HUES6 (cell line): ENCODE data around the gene RPL22.

ENCODE experiments used
- H3K27ac ChIP-seq: 2 replicates; pipeline ENCODE4 v1.7.0; 2013; ENCODE audit warnings: low read depth, mild to moderate bottlenecking, low read length, inconsistent platforms
- H3K27me3 ChIP-seq: 2 replicates; pipeline ENCODE4 v1.6.1; 2013; ENCODE audit warnings: low read length; ENCODE audit not compliant: control insufficient read depth, insufficient read depth
- H3K36me3 ChIP-seq: 2 replicates; pipeline ENCODE4 v1.6.1; 2013; ENCODE audit warnings: low read length; ENCODE audit not compliant: control insufficient read depth, insufficient read depth
- H3K4me1 ChIP-seq: 2 replicates; pipeline ENCODE4 v1.6.1; 2013; ENCODE audit warnings: low read length; ENCODE audit not compliant: control insufficient read depth, insufficient read depth
- H3K4me3 ChIP-seq: 2 replicates; pipeline ENCODE4 v1.5.1; 2013; ENCODE audit warnings: low read depth, low read length
- H3K9ac ChIP-seq: one replicate; pipeline ENCODE4 v1.6.1; 2013; ENCODE audit warnings: mild to moderate bottlenecking, low read length
- H3K9me3 ChIP-seq: 2 replicates; pipeline ENCODE4 v1.6.1; 2013; ENCODE audit warnings: low read depth, low read length; ENCODE audit not compliant: control insufficient read depth, insufficient read depth

Gene RPL22

DNA sequence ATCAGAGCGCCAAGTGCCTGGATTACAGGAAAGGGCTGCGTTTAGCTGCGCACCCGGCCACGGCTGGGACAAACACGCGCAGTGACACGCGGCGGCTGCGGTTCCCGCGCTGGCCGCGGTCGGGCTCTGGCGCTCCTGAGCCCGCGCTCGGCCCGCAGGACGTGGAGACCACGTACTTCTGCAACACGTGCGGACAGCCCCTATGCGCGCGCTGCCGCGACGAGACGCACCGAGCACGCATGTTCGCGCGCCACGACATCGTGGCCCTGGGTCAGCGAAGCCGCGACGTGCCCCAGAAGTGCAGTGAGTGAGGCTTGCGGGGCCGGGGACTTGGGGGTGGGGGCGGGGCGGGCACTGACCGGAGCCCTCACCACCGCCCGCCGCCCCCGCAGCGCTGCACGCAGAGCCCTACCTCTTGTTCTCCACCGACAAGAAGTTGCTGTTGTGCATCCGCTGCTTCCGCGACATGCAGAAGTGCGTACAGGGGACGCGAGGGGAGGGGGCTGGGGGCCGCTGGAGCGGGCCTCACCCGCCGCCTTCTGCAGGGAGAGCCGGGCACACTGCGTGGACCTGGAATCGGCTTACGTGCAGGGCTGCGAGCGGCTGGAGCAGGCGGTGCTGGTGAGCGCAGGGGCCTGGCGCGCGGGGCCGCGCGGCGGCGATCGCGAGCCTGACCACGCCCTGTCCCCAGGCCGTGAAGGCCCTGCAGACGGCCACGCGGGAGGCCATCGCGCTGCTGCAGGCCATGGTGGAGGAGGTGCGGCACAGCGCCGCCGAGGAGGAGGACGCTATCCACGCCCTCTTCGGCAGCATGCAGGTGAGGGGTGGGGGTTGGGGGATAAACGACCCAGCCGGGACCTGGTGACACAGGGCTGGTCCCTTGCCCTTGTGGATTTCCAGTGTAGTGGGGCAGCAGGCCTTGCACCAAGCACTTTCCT, 9.6 kb upstream of the RPL22 start:
- H3K27ac ChIP-seq = no peak overlapping the region
- H3K36me3 ChIP-seq = 0 out of 2 replicates have a peak, but pooled peaks cover 2% of the 10 kb centered on the region
- H3K9ac ChIP-seq = peak overlapping the region; percentile 32
- H3K4me3 ChIP-seq = peak overlapping the region; percentile 54
- no peaks in the 10 kb centered on the region for H3K9me3 ChIP-seq
- H3K4me1 ChIP-seq = peaks cover 13% of the 10 kb centered on the region
- H3K27me3 ChIP-seq = peaks cover 43% of the 10 kb centered on the region

DNA sequence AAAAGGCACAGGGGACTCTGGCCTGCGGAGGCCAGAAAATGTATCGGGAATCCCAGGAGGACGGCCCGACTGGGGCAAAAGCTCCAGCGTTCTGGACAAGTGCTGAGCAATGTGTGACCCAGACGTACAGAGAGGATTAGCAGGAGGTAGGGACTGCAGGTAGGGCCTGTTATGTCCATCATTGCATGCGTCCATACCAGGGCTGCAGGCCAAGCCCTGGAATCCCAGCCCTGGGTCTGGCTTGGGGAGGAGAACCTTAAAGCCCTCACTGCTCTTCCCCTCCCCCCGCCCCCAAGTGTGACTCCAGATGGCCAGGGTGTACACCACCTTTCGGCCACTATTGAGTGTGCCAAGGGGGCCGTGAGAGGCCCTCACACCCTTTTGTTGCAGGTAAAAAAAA, 8.5 kb upstream of the RPL22 start:
- H3K9me3 ChIP-seq = no peaks in the 10 kb centered on the region
- no peak overlapping the region for H3K27ac ChIP-seq
- peaks cover 41% of the 10 kb centered on the region for H3K27me3 ChIP-seq
- 0 out of 2 replicates have a peak, but pooled peaks cover 2% of the 10 kb centered on the region for H3K36me3 ChIP-seq
- H3K4me3 ChIP-seq = no peak overlapping the region
- H3K9ac ChIP-seq = no peak overlapping the region
- peaks cover 13% of the 10 kb centered on the region for H3K4me1 ChIP-seq

DNA sequence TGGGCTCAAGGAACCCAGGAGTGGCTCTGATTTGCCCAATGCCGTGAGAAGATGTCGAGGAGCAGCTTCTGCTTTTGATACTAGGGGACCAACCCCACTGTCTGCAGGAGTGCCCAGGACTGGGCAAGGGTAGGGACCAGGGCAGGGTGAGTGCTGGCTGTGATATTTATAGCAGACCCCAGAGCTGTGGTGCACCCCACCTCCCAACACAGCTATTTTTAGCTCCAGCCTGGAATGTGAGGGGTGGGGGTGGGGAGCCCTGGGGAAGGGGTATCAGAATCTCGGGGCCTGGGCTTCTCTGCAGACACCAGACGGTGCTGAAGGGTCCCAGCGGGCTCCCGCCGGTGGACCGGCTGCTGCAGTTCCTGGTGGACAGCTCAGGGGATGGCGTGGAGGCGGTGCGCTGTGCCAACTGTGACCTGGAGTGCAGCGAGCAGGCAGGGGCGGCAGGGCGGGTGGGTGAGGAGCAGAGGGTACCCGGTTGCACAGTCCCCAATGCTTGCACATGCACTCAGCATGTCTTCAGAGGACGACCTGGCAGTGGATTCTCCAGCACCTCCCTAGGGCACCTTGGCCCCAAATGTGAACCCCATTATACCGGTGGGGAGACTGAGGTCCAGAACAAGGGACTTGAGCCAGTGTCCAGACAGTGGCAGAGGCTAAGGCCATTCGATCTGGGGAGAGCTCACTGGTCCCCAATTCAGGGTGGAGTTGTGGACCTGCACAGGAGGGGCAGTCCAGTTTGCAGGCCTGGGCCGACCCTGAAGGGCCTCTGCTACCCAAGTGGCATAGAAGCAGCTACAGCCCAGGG, 7.9 kb upstream of the RPL22 start:
- peaks cover 41% of the 10 kb centered on the region for H3K27me3 ChIP-seq

DNA sequence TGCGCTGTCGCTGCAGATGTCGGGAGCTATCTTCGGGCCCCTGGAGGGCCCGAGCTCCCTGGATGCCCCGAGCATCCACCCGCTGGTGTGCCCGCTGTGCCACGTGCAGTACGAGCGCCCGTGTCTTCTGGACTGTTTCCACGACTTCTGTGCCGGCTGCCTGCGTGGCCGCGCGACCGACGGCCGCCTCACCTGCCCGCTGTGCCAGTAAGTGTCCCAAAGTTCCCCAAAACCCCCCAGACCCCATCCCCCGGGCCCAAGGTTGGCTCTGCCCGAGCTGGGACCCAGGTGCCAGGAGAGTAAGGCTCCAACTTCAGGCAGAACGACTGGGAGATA, 7.1 kb upstream of the RPL22 start:
- Histone ChIP-seq H3K36me3 (0 out of 2 replicates have a peak, but pooled peaks cover 2% of the 10 kb centered on the region), H3K9ac (no peak overlapping the region), H3K4me1 (peaks cover 13% of the 10 kb centered on the region), H3K27me3 (peaks cover 41% of the 10 kb centered on the region), H3K9me3 (no peaks in the 10 kb centered on the region), H3K4me3 (peak overlapping the region; percentile 72), H3K27ac (no peak overlapping the region)

More for the DNA sequence above, 7.9 kb upstream of the RPL22 start:
- Histone ChIP-seq H3K36me3 (0 out of 2 replicates have a peak, but pooled peaks cover 2% of the 10 kb centered on the region), H3K27ac (no peak overlapping the region), H3K9ac (no peak overlapping the region), H3K9me3 (no peaks in the 10 kb centered on the region), H3K4me3 (0 out of 2 replicates have a peak overlapping the region, but pooled peaks have one; percentile 72), H3K4me1 (peaks cover 13% of the 10 kb centered on the region)

DNA sequence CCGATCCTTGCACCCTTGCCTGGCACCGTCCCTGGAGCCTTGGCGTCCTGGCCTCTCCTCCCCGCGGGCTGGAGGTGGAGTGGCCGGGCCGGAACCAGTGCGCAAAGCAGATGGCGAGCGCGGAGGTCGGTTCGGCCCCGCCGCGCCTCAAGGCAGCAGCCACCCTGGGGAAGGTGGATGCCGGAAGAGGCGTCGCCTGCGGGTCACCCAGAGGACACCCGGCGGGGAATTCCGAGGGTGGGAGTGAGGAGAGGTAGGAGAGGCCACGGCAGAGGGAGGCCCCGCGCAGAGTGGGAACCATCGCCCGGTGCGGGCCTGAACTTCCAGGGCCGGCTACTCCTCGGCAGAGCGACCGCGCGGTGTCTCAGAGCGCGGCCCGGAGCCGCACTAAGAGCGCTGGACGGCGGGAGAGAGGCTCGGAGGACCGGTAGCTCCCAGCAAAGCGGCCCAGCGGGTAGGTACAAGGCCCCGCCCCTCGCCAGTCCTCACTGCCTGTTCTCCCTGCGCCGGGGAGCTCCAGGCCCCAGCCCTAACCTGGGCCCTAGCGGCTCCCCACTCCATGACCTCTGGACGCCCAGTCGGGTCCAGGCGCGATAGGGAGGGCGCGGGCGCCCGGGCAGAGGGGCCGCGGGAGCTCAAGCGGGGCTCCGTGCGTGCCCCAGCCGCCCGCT, 6.6 kb upstream of the RPL22 start, which contains the start of gene RNF207:
RNF207 (plus strand) TSS at position 271 of the 671 bp plus-strand sequence. CDS start 417 bp downstream, outside the sequence.
- Histone ChIP-seq H3K27ac (peak within 1 kb of the TSS; percentile 40; the same call in 1 of the 2 replicates), H3K9ac (peak within 1 kb of the TSS; percentile 78), H3K9me3 (no peaks in the 10 kb centered on the region), H3K36me3 (0 out of 2 replicates have a peak, but pooled peaks cover 2% of the 10 kb centered on the region), H3K4me1 (peaks cover 13% of the 10 kb centered on the region), H3K4me3 (peak within 1 kb of the TSS; percentile 72), H3K27me3 (peaks cover 41% of the 10 kb centered on the region)

DNA sequence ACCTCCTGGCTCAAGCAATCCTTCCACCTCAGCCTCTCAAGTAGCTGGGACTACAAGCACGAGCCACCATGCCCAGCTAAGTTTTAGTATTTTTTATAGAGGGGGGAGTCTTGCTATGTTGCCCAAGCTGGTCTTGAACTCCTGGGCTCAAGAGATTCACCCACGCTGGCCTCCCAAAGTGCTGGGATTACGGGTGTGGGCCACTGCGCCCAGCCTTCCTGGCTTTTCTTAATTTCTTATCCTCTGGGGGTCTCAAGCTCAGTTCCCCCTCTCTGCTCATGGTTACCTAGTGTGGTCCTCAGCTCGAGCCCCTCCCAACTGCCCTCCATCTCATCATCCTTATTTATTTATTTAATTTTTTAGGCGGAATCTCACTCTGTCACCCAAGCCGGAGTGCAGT, 2.9 kb upstream of the RPL22 start:
- no peak overlapping the region for H3K4me3 ChIP-seq
- H3K4me1 ChIP-seq = peaks cover 19% of the 10 kb centered on the region
- peaks cover 18% of the 10 kb centered on the region for H3K27me3 ChIP-seq
- H3K9me3 ChIP-seq = no peaks in the 10 kb centered on the region
- H3K9ac ChIP-seq = no peak overlapping the region
- no peak overlapping the region for H3K27ac ChIP-seq
- peaks cover 9% of the 10 kb centered on the region for H3K36me3 ChIP-seq

DNA sequence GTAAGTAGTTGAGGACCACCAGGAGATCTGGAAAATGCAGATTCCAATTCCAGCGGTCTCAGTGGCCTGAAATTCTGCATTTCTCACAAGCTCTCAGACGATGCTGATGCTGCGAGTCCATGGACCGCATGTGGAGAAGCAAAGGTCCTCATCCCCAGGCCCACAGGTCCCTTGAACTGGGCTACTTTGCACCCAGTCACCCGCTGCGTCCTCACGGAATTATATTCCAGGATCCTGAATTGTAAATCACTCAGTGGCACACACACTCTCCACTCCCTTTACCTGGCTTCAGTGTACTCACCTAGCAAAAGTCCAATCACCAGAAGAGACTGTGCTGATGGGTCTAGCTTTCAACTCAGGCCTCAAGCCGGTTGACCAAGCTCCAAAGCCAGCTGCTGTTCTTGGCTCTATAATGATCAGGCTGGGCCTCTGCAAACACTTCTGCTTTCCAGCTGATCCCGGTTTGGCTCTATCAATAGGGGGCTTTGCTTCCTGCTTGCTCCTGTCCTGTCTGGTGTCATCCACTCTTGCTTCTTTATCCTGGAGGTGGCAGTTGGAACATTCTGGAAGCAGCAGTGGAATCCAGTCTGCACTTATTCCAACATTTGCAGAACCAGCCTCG, 904 bp upstream of the RPL22 start:
- H3K9me3 ChIP-seq = no peaks in the 10 kb centered on the region
- peak overlapping the region; percentile 98 for H3K9ac ChIP-seq
- H3K36me3 ChIP-seq = peaks cover 28% of the 10 kb centered on the region
- H3K4me1 ChIP-seq = peaks cover 19% of the 10 kb centered on the region
- peak overlapping the region; percentile 96 for H3K4me3 ChIP-seq
- H3K27me3 ChIP-seq = no peaks in the 10 kb centered on the region
- H3K27ac ChIP-seq = peak overlapping the region; percentile 90

DNA sequence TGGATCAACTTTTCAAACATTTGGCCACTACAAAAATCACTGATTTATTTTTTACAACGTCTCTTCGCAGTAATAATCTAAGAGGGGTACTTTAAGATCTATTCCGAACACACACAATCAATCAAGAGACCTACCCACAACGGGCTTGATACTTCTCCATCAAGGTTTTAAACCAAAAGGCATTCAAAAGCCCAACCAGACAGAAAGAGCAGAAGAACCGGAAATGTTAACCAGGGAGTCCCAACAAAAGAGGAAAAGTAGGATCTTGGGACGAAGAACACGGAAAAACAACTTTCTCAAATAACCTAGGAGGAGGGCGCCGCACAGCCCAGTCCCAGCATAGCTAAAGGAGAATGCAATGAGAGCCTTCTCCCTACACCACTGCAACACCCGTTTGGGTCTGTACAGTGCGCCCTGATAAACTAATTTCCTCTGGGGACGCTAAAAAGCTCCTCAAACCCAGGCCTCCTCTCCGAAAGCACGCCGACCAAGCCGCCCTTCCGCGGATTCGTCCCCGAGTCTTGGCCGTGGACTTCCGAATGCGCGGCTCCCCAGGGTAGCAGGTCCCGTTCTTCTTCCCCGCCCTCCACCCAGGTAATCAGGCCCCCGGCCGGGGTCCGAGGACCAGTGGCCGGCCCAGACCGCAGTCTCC, 623 bp downstream of the RPL22 start:
- H3K36me3 ChIP-seq = peaks cover 43% of the 10 kb centered on the region
- peak overlapping the region; percentile 98 for H3K9ac ChIP-seq
- peaks cover 19% of the 10 kb centered on the region for H3K4me1 ChIP-seq
- H3K4me3 ChIP-seq = peak overlapping the region; percentile 96
- peak overlapping the region; percentile 97 for H3K27ac ChIP-seq
- no peaks in the 10 kb centered on the region for H3K9me3 ChIP-seq
- no peaks in the 10 kb centered on the region for H3K27me3 ChIP-seq

DNA sequence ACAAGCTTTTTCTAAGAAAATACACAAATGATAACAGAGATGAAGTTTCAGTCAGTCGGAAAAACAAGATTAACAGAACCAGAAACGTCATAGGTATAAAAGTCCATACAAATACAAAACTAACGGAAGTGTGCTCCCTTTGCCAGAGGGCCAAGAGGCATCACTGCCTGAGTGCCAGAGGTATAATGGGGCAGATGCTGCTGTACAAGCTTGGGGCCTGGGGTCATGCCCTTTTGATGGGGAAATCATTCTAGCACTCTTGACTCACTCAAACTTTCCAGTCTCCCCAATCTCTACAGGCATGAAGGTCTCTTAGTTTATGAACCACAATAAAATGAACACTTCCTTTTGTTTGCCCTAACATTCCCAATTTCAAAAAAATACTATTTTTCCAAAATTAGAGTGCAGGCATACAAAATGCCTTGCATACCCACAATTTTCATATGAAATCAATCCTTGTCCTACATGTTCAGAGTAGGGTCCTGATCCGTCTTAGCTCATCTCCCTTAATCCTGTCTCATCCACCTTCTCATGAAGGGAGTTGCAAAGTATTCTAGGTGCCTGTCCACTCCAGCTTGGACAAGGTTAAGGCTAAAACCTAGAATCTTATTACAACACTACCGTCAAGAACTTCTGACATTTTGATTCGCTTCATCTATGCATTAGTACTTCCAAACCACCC, 1.5 kb downstream of the RPL22 start:
- Histone ChIP-seq H3K27me3 (no peaks in the 10 kb centered on the region), H3K36me3 (peaks cover 52% of the 10 kb centered on the region), H3K4me1 (peaks cover 19% of the 10 kb centered on the region), H3K9me3 (no peaks in the 10 kb centered on the region), H3K27ac (peak overlapping the region; percentile 97), H3K9ac (peak overlapping the region; percentile 98), H3K4me3 (peak overlapping the region; percentile 96)
